Bronchial epithelial cell (primary cell): ENCODE data around the gene RPS4Y2. TPM values are rescaled to one million over a fixed set of nuclear protein-coding genes. Genes with fewer than 3 reads are reported as not detected.

Experiments used
- DNase-seq: peaks from one replicate; pipeline ENCODE4 v3.0.0-alpha.2; 2010; ENCODE audit warnings: low read depth
- FAIRE-seq: peaks from 2 replicates; lab custom pipeline; 2011; peaks lifted over from hg19 to GRCh38; lab: Jason Lieb, UNC
- H3K27me3 ChIP-seq: 2 replicates; pipeline ENCODE4 v1.5.1; 2011; ENCODE audit warnings: low read length; ENCODE audit not compliant: control insufficient read depth, insufficient read depth
- H3K36me3 ChIP-seq: 2 replicates; pipeline ENCODE4 v1.5.1; 2011; ENCODE audit warnings: low read length; ENCODE audit not compliant: control insufficient read depth, insufficient read depth
- H3K4me3 ChIP-seq: 2 replicates; pipeline ENCODE4 v1.5.1; 2011; ENCODE audit warnings: mild to moderate bottlenecking, low read depth, low read length, control low read depth
- CTCF ChIP-seq: IDR thresholded peaks from 2 replicates; pipeline ENCODE4 v1.5.1; 2011; ENCODE audit warnings: mild to moderate bottlenecking, moderate library complexity, low read length, control low read depth, inconsistent platforms; ENCODE audit not compliant: insufficient read depth, severe bottlenecking
- total RNA-seq: library from RNA; depleted of rRNA; stranded (reverse); fragments of >200 nt; gene quantifications from 2 replicates; pipeline ENCODE4 v1.2.1, GENCODE V29; 2014

RPS4Y2 gene
- total RNA-seq, 1 donor from 2014 or later, result not detected

GRCh38 chrY:20745060-20745459, 10.8 kb upstream of the RPS4Y2 start:
- Histone ChIP-seq H3K4me3 (no peak overlapping the region), H3K27me3 (no peaks in the 10 kb centered on the region), H3K36me3 (no peaks in the 10 kb centered on the region)
- TF ChIP-seq CTCF, result no peak
- FAIRE-seq, result no peak
- peak; percentile 38 for DNase-seq

- FAIRE-seq (no peak), DNase-seq (no peak)
- H3K4me3 ChIP-seq, result no peak overlapping the region
- H3K36me3 ChIP-seq, result no peaks in the 10 kb centered on the region
- TF ChIP-seq CTCF, result no peak
- no peaks in the 10 kb centered on the region for H3K27me3 ChIP-seq
Observed at GRCh38 chrY:20746919-20747318, 9.0 kb upstream of the RPS4Y2 start.

- no peak for FAIRE-seq
Observed at GRCh38 chrY:20763869-20764268, 8.0 kb downstream of the RPS4Y2 start.

GRCh38 chrY:20765117-20765516, 9.2 kb downstream of the RPS4Y2 start:
- no peaks in the 10 kb centered on the region for H3K36me3 ChIP-seq
- no peak overlapping the region for H3K4me3 ChIP-seq
- no peaks in the 10 kb centered on the region for H3K27me3 ChIP-seq
- TF ChIP-seq CTCF, result no peak
- FAIRE-seq (no peak), DNase-seq (no peak)

More at GRCh38 chrY:20763869-20764268, 8.0 kb downstream of the RPS4Y2 start:
- no peak overlapping the region for H3K4me3 ChIP-seq
- TF ChIP-seq CTCF, result no peak
- no peaks in the 10 kb centered on the region for H3K36me3 ChIP-seq
- H3K27me3 ChIP-seq, result no peaks in the 10 kb centered on the region
- DNase-seq, result no peak

- H3K27me3 ChIP-seq, result no peaks in the 10 kb centered on the region
- no peak for DNase-seq
- no peak for TF ChIP-seq CTCF
- FAIRE-seq, result no peak
- no peaks in the 10 kb centered on the region for H3K36me3 ChIP-seq
- H3K4me3 ChIP-seq, result no peak overlapping the region
Observed at GRCh38 chrY:20770755-20771154, 14.8 kb downstream of the RPS4Y2 start.

GRCh38 chrY:20776104-20776503, 20.2 kb downstream of the RPS4Y2 start:
- FAIRE-seq, result no peak
- no peak overlapping the region for H3K4me3 ChIP-seq
- TF ChIP-seq CTCF, result no peak
- H3K36me3 ChIP-seq, result no peaks in the 10 kb centered on the region
- DNase-seq, result no peak
- no peaks in the 10 kb centered on the region for H3K27me3 ChIP-seq
